Measurements from ENCODE around the gene SPRTN.
A peak's percentile ranks its signal among the peaks of the same experiment; 100 is the strongest.
"Not testable (repeated sequence)": the region's sequence is repeated elsewhere in the genome, so short reads cannot be mapped to it uniquely, and the experiment has no call there.

The SPRTN gene

GRCh38 chr1:231335663-231336602 is 2.2 kb upstream of the SPRTN start:
- DNase-seq (ENCODE audit: low read depth in 1 of 2, low spot score in 1 of 2): no peak

DNA sequence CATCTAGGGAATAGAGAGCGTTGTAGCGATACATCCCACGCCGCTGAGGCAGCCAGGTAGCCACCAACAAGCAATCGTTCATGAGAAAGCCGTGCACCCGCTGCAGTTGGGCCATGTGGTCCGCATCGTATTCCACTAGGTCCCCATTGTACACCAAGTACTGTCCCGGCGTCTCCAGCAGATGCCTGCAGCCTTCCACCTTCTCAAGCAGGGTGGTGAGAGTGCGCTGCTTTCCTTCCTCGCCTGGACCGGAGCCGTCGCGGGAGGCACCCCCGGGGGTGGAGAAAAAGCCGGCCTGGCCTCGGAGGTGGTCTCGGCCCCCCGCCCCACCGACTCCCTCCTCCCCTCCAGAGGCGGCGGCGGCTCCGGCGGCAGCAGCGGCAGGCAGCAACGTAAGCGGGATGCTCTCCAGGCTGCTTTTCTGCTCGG is 1.0 kb upstream of the SPRTN start:
- DNase-seq (ENCODE audit: low read depth in 1 of 2, low spot score in 1 of 2): peak in 1 of 2 donors; percentile 23

GRCh38 chr1:231337472-231338269 is 422 bp upstream of the SPRTN start, which contains the start of gene EXOC8:
Gene EXOC8 (minus strand): TSS chr1:231337852. CDS start chr1:231337745, 107 bp downstream.
- DNase-seq (ENCODE audit: low read depth in 1 of 2, low spot score in 1 of 2): peak; percentile 97 to 98

DNA sequence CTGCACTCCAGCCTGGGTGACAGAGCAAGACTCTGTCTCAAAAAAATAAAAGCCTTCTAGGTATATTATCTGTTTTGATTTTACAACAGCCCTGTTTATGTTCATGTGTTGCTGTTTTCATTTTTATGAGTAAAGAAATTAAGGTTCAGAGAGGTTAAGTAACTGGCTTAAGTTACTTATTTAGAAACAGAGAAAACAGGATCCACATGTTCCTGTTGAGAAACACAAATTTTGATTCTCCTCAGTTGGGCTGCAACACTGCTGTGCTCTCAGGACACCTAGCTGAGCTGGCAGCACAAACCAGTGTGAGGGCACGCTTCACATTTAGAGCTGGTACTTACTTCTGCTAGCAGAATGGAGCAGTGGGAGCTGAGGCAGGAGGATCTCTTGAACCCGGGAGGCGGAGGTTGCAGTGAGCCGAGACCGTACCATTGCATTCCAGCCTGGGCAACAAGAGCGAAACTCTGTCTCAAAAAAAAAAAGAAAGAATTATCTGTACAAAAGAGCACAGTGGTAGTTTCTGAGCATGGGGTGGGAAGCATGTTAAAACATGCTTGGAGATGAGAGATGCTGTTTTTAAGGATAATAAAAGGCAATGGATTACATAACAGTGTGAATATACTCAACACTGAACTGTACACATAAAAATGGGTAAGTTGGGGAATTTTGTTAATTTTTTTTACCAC is 2.4 kb downstream of the SPRTN start:
- DNase-seq (ENCODE audit: low read depth in 1 of 2, low spot score in 1 of 2): no peak

- no peak for DNase-seq (ENCODE audit: low read depth in 1 of 2, low spot score in 1 of 2)
Observed at GRCh38 chr1:231347961-231348360, 9.9 kb downstream of the SPRTN start.

DNA sequence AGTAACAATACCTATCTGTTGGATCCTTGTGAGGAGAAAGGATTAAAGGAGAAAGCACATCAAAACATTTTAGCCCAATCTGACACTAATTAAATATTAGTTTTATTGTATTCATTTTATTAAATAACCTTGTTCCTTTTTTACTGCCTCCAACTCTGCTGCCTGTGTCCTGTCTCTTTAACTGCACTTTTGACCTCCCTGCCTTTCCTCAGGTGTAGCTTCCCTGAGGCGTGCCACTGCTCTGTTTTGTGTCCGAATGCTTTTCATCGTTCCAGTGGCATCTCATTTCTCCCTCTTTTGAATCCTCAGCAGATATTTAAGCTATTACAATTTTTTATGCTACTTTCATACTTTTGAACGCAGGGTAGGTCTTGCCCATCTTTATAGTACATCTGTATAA is 10.3 kb downstream of the SPRTN start:
- DNase-seq (ENCODE audit: low read depth in 1 of 2, low spot score in 1 of 2): no peak

GRCh38 chr1:231348856-231349255 is 10.8 kb downstream of the SPRTN start:
- DNase-seq (ENCODE audit: low read depth in 1 of 2, low spot score in 1 of 2): not testable (repeated sequence)

GRCh38 chr1:231351816-231352215 is 13.7 kb downstream of the SPRTN start:
- no peak for DNase-seq (ENCODE audit: low read depth in 1 of 2, low spot score in 1 of 2)

- no peak for DNase-seq (ENCODE audit: low read depth in 1 of 2, low spot score in 1 of 2)
Observed at GRCh38 chr1:231353086-231353485, 15.0 kb downstream of the SPRTN start.

GRCh38 chr1:231354330-231355020 is 16.4 kb downstream of the SPRTN start:
- DNase-seq (ENCODE audit: low read depth in 1 of 2, low spot score in 1 of 2): no peak

- DNase-seq (ENCODE audit: low read depth in 1 of 2, low spot score in 1 of 2): no peak
Observed at GRCh38 chr1:231355171-231355570, 17.1 kb downstream of the SPRTN start.

GRCh38 chr1:231357187-231357772 is 19.2 kb downstream of the SPRTN start:
- DNase-seq (ENCODE audit: low read depth in 1 of 2, low spot score in 1 of 2): no peak

GRCh38 chr1:231357831-231358354 is 19.8 kb downstream of the SPRTN start:
- no peak for DNase-seq (ENCODE audit: low read depth in 1 of 2, low spot score in 1 of 2)

- no peak for DNase-seq (ENCODE audit: low read depth in 1 of 2, low spot score in 1 of 2)
Observed at GRCh38 chr1:231359113-231359512, 21.0 kb downstream of the SPRTN start.

GRCh38 chr1:231362325-231362724 is 24.2 kb downstream of the SPRTN start:
- no peak for DNase-seq (ENCODE audit: low read depth in 1 of 2, low spot score in 1 of 2)

DNA sequence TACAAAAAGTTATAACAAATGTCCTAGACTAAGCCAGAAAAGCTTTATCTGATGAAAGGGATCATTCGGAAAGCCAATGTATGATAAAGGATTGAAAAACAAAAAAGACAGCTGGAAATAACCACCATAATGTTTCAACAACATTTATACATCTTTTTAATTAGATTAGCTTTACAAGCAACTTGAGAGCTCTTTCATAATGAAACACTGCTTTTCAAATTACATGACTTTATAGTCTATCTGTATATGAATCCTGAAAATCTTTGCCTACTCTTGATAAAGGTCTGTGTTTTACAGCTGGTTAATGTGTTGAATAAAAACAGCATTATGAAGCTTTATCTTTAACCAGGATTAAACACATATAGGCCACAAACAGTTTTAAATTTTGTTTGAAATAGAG is 25.5 kb downstream of the SPRTN start:
- no peak for DNase-seq (ENCODE audit: low read depth in 1 of 2, low spot score in 1 of 2)

- no peak for DNase-seq (ENCODE audit: low read depth in 1 of 2, low spot score in 1 of 2)
Observed at GRCh38 chr1:231364192-231364591, 26.1 kb downstream of the SPRTN start.

- no peak for DNase-seq (ENCODE audit: low read depth in 1 of 2, low spot score in 1 of 2)
Observed at GRCh38 chr1:231369282-231369681, 31.2 kb downstream of the SPRTN start.

- no peak for DNase-seq (ENCODE audit: low read depth in 1 of 2, low spot score in 1 of 2)
Observed at GRCh38 chr1:231372501-231372900, 34.4 kb downstream of the SPRTN start.

DNA sequence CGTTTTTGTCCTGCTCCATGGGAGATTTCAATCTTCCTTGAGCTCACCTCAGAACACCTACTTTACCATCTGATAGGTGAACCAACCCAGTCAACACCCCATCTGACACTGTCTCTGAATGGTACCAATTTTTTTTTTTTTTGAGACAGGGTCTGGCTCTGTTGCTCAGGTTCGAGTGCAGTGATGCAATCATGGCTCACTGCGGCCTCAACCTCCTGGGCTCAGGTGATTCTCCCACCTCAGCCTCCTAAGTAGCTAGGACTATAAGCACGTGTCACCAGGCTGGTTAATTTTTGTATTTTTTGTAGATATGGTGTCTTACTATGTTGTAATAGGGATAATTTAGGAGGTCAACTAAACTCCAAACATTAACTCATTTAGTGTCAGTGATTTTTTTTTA is 36.3 kb downstream of the SPRTN start:
- no peak for DNase-seq (ENCODE audit: low read depth in 1 of 2, low spot score in 1 of 2)

Measured in activated CD4-positive, alpha-beta T cell treated with anti-CD3 and anti-CD28 coated beads, Interleukin-2, amount 50 U/mL, for 24 hours (primary cell).